VCaP (cell line): Measurements from ENCODE around the gene DUT.

ENCODE experiments used
- H3K27ac ChIP-seq: fragments of 450-650 bp; 2 replicates; pipeline ENCODE4 v1.5.1; 2017
- CTCF ChIP-seq: fragments of 450-650 bp; conservative IDR thresholded peaks from 2 replicates; pipeline ENCODE4 v1.5.1; 2017; ENCODE audit warnings: mild to moderate bottlenecking, moderate library complexity

The DUT gene

DNA sequence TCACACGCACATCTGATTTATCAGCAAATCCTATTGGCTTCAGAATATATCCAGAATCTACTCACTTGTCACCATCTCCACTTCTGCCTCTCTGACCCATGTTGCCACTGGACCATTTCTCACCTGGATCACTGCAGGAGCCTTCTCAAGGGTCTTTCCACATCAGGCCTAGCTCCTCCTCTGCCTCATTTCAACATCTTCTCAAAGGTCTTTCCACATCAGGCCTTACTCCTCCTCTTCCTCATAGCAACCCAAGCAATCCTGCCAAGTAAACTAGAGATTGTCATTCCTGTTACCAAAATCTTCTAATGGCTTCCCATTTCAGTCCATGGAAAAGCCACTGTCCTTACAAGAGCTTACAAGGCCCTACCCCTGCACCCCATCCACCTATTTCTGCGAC is 18.0 kb upstream of the DUT start:
- no peak for TF ChIP-seq CTCF

DNA sequence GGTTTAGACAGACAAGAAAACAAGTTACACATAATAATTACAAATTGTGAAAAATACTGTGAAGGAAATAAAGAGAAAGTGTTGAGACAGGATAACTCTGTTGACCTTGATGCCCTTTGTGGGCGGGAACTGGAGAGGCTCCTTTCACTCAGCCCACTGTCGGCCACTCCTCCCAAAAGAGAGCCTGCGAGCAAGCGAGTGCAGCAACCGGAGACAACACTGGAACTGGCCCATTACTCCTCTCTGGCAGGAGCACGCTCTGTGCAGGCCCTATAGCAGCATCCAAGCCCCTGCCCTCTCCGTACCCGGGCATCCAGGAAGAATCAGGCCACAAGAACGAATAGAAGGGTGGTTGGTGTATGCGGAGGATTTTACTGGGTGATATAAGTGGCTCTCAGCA is 16.2 kb upstream of the DUT start:
- H3K27ac ChIP-seq = no peak overlapping the region
- TF ChIP-seq CTCF = no peak

More for the DNA sequence above, 18.0 kb upstream of the DUT start:
- H3K27ac ChIP-seq = no peak overlapping the region

DNA sequence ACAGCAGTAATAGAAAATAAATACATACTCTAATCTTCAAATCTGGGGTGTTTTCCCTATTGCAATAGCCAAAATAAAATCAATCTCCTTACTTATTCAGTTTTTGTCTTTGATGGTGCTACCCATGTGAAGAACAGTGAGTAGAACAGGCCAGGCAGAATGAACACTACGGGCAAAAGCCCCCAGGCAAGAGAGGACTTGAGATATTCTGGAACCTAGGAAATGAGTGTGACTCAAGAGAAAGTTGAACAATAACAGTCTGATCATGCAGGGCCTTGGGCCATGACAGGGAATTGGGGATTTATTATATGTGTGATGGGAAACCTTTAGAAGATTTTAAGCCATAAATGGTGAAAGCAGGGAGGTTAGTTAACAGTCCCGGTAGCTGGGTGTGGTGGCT is 14.0 kb upstream of the DUT start:
- H3K27ac ChIP-seq = no peak overlapping the region
- no peak for TF ChIP-seq CTCF

DNA sequence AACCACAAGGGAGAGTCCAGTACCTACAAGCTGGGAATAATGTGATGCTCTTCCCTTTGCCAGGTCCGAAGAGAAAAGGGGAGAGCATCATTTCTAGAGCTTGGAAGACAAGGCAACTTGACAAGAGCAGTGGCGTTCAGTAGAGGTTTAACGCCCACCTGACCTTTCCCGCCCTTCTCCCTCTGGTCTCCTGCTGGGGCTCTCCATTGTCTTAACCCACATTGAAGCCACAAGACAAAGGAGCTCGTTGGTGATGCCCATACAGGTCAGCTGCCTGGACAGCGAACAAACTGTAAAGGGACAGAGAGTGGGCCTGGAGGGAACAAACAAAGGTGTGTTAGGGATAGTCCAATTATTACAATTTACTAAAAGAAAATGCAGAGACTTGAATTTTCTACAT is 13.1 kb upstream of the DUT start:
- TF ChIP-seq CTCF = no peak
- no peak overlapping the region for H3K27ac ChIP-seq

GRCh38 chr15:48323294-48323693 is 7.9 kb upstream of the DUT start:
- no peak overlapping the region; the same call in 1 of the 2 replicates for H3K27ac ChIP-seq
- no peak for TF ChIP-seq CTCF

DNA sequence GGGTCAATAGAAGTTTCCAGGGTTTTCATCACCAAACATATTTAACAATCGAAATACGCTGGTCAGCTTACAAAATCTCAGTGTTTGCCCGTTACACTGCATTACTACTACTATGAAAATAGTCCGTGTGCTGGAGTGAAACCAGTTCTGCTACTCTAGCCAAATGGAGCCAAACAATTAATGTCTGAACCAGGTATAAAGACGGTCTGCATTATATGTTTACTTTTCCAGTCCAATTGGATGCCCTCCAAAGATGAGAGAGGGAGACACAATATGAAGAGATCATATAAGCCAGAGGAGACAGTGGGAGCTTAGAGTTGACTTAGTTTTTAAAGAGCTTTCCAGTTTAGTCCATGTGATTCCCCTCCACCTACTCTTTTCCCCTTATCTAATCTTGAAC is 6.3 kb upstream of the DUT start:
- TF ChIP-seq CTCF = no peak

DNA sequence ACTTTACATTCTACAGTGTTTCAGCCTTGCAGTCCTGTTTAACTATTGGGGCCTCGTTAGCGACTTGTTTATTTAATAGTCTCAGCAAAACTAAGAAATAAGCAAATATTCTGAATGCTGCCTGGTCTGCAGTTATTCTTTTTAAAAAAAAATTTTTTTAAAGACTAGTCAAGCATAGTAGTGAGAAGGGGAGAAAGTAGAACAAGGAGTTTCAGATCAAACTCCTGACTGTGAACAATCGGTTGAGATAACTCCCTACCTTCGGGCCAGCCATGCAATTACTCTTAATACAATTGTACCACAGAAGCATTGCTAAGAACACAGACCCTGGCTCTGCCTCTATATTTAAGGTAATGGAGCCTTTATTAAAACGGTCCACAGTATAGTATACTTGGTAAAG is 5.8 kb upstream of the DUT start:
- H3K27ac ChIP-seq = peak overlapping the region; percentile 84
- no peak for TF ChIP-seq CTCF

More for the DNA sequence above, 6.3 kb upstream of the DUT start:
- peak overlapping the region; percentile 84 for H3K27ac ChIP-seq

DNA sequence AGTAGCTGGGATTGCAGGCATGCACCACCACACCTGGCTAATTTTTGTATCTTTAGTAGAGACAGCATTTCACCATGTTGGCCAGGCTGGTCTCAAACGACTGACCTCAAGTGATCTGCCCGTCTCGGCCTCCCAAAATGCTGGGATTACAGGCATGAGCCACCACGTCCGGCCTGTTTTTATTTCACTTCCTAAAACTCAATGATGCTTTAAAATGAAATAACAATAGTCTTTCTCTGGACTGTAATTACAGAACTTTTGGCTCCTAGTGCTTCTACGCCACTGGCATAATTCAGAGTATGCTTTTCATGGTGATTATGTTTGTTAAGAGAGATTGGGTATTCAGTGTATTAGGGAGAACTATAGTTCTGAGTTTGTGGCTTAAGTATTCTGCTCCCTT is 5.0 kb upstream of the DUT start:
- H3K27ac ChIP-seq = peak overlapping the region; percentile 84
